HPDE6-E6E7 (cell line): ENCODE results near the gene MGMT.

Source experiments
- DNase-seq: peaks from one replicate; pipeline ENCODE4 v3.0.0; 2011; ENCODE audit warnings: missing footprints; ENCODE audit errors: extremely low spot score

MGMT gene

GRCh38 chr10:129773359-129773990, 306.4 kb downstream of the MGMT start:
- no peak for DNase-seq

- no peak for DNase-seq
Measured at GRCh38 chr10:129774082-129774735, 307.2 kb downstream of the MGMT start.

- no peak for DNase-seq
Measured at GRCh38 chr10:129774736-129775401, 307.8 kb downstream of the MGMT start.

GRCh38 chr10:129775681-129776080, 308.6 kb downstream of the MGMT start:
- no peak for DNase-seq

DNA sequence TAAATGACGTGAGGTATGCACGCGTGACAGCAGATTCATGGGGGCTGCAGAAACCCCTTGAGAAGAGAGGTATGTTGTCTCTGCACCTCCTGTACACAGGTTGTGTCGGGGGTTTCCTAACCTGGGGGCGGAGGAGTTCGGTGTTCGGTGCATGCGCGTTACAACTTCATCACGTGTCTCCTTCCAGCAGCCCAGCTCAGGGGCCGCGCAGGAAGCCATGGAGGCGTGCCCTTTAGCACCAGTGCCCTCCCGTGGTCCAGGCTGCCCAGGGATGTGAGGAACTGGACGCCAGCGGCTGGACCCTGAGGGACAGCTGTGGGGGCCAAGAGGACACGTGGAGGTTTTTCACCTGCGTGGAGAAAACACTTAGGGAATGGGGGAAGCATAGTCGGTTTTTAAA, 310.6 kb downstream of the MGMT start:
- DNase-seq: no peak

DNA sequence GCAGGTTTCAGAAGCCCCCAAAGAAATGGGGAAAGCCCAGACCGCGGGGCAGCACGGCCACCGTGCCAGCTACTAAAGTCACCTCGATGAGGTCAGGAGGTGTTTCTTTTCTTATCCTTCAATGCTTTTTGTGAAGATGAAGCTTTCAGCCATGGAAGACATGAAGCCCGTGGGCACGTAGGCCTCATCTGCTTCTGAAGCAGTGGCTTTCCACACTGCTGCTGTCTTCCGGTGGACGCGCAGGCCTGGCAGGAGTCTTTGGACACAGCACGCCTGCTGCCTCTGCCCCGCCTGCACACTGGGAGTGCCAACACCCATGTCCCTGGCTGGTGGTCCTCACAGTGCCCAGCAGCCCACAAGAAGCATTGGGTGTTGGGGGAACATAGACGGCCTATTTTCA, 311.5 kb downstream of the MGMT start:
- no peak for DNase-seq

DNA sequence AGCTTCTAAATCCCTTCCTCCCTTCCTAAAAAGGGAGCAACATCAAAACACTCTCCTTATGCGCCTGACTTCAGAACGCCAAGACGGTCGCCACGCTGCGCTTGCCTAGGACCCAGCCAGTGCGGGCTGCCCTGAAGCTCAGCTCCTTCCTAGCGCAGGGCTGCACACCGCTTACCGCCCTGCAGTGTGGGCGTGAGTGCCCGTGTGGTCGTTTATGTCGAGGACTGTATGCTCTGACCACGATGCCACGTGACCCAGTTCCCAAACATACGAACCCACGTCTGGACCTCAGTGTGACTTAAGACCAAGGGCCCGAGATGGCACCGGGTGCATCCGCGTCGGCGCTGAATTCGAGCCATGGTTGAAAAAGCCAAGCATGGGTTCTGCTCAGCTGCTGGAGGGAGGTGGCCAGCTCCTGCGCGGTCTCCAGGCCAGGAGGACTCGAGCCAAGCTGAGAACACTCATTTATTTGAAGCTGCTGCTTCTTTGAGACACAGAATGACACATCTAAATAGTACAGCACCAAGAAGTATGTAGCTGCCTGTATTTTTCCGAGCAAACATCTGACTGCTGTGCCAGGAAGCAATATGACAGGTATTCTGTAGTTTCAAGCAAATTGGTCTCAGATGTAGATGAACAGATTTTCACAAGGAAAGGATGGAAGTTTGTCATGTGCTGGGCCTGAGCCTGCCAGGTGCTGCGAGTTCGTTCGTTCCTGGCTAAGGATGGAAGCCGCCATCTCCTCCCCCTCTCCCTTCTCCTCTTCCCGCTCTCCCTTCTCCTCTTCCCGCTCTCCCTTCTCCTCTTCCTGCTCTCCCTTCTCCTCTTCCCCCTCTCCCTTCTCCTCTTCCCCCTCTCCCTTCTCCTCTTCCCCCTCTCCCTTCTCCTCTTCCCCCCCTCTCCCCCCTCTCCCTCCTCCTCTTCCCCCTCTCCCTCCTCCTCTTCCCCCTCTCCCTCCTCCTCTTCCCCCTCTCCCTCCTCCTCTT, 312.4 kb downstream of the MGMT start:
- DNase-seq: no peak

DNA sequence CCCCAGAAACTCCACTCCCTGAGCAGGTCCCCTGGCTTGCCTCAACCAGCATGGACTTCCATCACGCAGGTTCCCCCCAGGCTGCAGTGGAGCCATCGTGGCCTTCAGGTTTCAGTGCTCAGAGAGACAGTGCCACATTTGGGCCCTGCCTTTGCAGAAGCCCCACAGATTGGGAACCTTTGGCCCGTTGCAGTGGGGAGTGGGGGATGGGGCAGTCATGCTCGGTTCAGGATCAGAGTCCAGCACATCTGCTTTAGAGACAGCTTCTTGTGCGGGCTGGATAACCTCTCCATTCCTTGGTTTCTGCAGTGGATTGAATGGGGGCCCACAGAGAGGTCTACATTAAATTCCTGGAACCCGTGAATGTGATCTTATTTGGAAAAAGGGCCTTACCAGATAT, 313.2 kb downstream of the MGMT start:
- no peak for DNase-seq

DNA sequence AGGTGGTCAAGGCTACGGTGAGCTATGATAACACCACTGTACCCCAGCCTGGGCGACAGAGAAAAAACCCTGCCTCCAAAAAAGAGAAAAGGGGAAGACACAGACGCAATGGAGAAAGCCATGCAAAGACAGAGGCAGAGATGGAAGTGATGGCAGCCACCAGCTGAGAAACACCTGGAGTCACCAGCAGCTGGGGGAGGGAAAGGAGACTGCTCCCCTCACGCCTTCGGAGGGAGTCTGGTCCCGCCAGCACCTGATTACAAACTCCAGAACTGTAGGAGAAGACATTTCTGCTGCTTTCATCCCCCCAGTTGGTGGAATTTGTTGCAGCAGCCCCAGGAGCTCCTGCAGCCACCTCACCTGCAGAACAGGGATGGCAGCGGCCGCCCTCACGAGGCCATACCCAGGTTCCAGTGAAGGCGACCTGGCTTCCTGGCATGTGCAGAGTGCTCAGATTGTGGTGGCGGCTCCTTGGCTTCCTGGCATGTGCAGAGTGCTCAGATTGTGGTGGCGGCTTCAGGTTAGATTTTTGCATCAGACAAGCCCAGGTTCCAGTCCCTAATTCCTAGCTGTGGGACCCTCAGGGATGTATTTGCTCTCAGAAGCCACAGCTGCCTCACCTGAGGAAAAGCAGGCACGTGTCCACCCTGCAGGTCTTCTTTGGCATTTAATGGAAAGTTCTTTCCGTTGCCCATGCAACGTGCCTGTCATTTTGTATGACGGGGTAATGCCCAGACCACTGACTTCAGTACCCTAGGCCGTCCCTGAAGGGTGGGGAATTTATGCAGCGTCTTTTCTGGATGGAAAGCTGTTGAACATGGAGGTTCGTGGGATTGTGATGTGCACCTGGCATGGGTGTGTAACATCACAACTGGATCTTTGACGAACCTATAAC, 314.1 kb downstream of the MGMT start:
- DNase-seq: no peak

DNA sequence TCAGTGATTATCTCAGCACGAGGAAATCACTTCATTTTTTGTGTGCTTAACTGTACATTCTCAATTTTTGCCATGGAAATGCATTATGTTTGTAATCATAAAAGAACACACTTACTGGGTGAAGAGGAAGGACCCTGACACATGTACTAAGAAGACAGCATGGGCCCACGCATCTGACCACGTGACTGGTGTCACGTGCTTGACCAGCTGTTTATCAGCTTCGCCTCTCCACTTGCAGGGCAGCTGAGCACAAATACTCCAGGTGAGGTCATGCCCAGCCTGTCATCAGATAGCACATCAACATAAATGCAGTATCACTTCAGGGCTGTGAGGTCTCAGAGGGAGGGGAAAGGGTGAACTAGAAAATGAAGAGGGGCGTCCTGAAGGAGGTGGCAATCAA, 317.2 kb downstream of the MGMT start:
- no peak for DNase-seq

GRCh38 chr10:129784891-129785290, 317.9 kb downstream of the MGMT start:
- DNase-seq: no peak

DNA sequence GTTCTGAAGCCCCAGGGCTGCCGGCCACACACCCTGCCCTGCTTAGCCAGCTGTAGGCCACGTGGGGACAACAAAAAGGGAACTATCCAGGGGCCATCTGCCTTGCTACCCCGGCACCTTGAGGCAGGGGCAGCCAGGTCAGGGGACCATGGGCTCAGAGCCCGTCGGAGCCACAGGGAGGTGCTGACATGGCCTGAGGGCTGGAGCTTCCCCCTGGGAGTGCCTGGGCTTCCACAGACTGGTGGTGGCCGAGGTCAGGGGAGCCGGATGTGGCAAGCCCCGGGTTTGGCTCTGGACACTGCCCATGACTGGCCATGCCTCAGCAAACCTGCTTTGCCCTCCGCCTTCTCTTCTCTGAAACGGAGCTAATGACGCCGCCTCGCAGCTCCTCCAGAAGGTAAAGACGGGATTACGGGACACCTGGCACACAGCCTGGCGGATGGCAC, 318.5 kb downstream of the MGMT start:
- no peak for DNase-seq

DNA sequence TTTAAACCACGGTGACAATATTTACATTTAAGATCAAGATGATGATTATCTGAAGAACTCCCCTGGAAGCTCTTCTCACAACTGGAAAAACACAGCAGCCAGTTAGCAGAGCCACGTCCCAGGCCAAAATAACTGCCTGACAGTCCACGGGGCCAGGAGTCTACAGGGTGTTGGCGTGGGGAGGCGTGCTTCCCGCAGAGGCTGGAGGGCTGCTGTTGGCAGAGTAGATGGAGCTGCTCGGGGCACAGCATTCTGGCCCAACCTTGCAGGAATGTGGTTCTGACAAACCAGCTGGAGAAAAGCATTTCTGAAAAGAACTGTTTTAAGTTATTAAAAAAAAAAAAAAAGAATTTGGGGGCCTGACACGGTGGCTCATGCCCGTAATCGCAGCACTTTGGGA, 319.2 kb downstream of the MGMT start:
- DNase-seq: no peak

DNA sequence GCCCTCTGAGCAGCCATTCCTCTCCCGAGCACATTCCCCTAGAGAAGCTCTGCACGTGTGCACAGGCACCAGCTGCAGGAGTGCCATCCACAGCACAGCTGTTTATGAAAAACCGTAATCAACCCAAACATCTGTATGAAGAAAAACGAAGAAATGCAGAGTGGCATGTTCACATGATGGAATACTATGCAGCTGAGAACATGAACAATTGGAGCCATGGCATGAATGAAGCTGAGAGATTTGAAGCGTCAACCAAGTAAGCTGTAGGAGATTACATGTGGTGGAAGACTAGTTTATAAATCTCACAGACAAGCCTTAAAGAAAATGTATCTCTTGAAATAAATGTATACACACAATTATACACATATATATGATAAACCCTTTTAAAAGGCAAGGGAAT, 320.5 kb downstream of the MGMT start:
- no peak for DNase-seq

DNA sequence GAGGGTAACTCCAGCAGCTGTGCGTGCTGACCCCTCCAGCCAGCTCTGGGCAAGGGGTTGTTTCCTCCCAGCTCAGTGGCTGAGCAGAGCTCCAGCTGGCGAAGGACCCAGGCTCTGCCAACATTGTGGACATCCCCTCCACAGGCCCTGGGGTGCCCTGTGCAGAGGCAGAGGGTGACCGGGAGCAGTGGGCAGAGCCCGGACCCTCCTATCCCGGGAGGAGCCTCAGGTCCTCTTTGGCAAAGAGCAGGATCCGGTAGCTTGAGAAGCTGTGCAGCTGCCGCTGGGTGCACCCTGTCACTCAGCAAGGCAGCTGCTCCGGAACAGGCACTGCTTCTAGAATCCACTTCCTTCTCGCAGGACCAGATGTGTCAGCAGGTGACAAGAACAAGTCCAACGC, 321.2 kb downstream of the MGMT start:
- DNase-seq: no peak

DNA sequence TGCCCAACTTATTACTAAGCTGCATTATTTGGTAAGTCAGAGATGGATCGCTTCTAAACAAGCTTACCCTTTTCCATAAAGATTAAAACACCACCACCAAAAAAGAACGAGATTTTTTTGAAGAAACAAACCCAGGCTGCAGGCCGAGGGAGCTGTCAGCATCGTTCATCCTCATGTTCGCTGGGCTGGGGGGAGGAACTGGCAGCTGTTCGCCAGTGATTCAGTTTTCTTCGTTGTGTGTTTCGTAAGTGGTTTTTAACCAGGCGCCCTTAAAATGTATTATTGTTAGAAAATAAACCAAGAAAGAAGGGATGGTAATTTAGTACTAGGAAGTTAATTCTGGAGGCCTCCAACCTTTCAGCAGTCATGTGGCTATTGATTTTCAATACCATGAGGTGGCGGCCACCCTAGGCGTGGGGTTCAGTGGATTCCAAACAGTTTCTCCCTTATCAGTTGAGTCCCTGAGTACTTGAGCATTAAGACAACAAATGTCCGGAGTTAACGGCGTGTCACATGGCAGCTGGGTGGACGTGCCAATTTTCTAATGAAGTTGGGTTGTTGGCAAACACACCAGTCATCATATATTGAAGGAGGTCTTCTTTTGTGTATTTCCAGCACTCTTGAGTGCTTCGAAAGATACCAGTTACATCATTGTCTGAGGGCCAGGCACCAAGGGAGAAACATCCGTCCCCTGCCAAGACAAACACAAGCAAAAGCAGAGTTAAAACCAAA, 323.8 kb downstream of the MGMT start:
- DNase-seq: no peak

DNA sequence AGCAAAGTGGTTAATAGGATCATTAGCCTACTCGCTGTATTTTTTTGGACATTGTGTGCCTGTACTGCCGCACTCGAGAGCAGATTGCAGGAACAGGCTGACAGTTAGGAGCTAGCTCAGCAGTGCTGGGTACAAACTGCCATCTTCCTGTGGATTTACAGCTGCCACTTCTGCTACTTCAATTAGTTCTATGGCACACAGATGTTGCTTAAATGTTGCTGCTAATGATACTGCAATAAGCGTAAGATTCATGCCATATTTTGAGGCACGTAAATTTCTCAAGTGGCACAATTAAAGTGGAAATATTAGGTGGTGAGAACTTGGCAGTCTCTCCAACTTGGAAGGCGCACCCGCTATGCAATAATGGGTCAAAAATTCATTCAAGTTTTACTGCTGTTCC, 325.1 kb downstream of the MGMT start:
- DNase-seq: no peak

DNA sequence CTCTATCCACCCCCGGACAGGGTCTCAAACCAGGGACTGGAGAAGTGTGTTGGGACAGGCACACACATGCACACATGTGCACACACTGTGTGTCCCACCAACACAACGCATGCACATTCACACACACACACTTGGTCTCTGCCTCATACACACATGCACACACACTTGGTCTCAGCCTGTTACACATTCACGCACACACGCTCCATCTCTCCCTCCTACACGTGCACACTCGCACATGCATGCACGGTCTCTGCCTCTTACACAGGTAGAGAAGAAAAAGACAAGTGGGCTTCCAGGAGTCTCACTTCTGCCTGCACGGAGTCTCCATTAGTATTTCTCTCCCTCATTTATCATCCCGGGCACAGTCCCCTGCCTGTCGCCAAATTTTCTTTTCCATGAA, 325.8 kb downstream of the MGMT start:
- no peak for DNase-seq

DNA sequence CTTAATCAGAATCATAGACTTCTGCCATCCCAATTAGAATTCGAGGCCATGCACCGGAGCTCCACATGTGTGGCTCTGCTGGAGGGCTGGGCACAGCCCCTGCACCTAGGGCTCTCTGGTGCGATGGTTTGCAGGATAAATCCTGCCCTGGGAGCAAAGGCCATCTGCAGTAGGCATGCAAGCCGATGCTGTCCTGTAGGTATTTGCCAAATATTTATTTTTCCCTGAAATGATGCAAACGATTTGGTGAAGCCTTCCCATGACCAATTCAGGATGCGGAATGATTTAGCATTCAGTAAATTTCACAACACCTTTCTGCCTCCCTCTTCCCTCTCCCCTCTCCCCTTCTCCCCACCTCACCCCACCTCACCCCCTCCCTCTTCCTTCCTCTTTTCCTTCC, 326.4 kb downstream of the MGMT start:
- no peak for DNase-seq

GRCh38 chr10:129793996-129794395, 327.0 kb downstream of the MGMT start:
- DNase-seq: no peak
